HepG2 (cell line): Measurements from ENCODE around the gene OPRL1. TPM values are rescaled to one million over a fixed set of nuclear protein-coding genes. Genes with fewer than 3 reads are reported as not detected.

Source experiments
- ATAD3A ChIP-seq: sonication (generic); formaldehyde crosslinking; IDR thresholded peaks from 2 replicates; pipeline ENCODE4 v1.4.0; 2020; ENCODE audit warnings: missing genetic modification reagents
- CHD2 ChIP-seq: IDR thresholded peaks from 2 replicates; pipeline ENCODE4 v1.6.1; 2011; ENCODE audit warnings: low read depth, low read length, improper control_type of control experiment
- GATAD1 ChIP-seq: IDR thresholded peaks from 2 replicates; pipeline ENCODE4 v1.6.1; 2016; ENCODE audit warnings: missing genetic modification reagents, missing compliant biosample characterization
- KLF11 ChIP-seq: IDR thresholded peaks from 2 replicates; pipeline ENCODE4 v1.6.1; 2016; ENCODE audit warnings: missing compliant biosample characterization
- KMT2A ChIP-seq: sonication (generic); formaldehyde crosslinking; IDR thresholded peaks from 2 replicates; pipeline ENCODE4 v1.4.0; 2020; ENCODE audit warnings: missing genetic modification reagents
- PRPF4 ChIP-seq: fragments of 200-400 bp; formaldehyde crosslinking; IDR thresholded peaks from 2 replicates; pipeline ENCODE4 v1.6.1; 2016; ENCODE audit warnings: low read length, low read depth; ENCODE audit not compliant: poor library complexity, severe bottlenecking
- RAD51 ChIP-seq: fragments of 450-650 bp; IDR thresholded peaks from 2 replicates; pipeline ENCODE4 v1.6.1; 2016; ENCODE audit warnings: borderline replicate concordance
- SAFB2 ChIP-seq: sonication (generic); formaldehyde crosslinking; IDR thresholded peaks from 2 replicates; pipeline ENCODE4 v1.5.1; 2020; ENCODE audit warnings: missing genetic modification reagents, low read depth, mild to moderate bottlenecking, borderline replicate concordance
- SALL1 ChIP-seq: sonication (generic); formaldehyde crosslinking; IDR thresholded peaks from 2 replicates; pipeline ENCODE4 v1.8.0; 2022; ENCODE audit warnings: mild to moderate bottlenecking, missing genetic modification reagents
- SSRP1 ChIP-seq: IDR thresholded peaks from 2 replicates; pipeline ENCODE4 v1.6.1; 2016; ENCODE audit warnings: control low read depth
- SUZ12 ChIP-seq: fragments of 150-350 bp; IDR thresholded peaks from 2 replicates; pipeline ENCODE4 v1.6.1; 2014; ENCODE audit warnings: low read depth, low read length
- U2AF2 ChIP-seq: fragments of 200-400 bp; formaldehyde crosslinking; IDR thresholded peaks from 2 replicates; pipeline ENCODE4 v1.6.1; 2017; ENCODE audit warnings: low read depth, mild to moderate bottlenecking, low read length
- ZBTB38 ChIP-seq: sonication (generic); formaldehyde crosslinking; IDR thresholded peaks from 2 replicates; pipeline ENCODE4 v1.5.1; 2020; ENCODE audit warnings: mild to moderate bottlenecking, missing genetic modification reagents
- ZNF296 ChIP-seq: sonication (generic); formaldehyde crosslinking; conservative IDR thresholded peaks from 2 replicates; pipeline ENCODE4 v1.5.0; 2020; ENCODE audit warnings: mild to moderate bottlenecking, missing genetic modification reagents
- ZNF451 ChIP-seq: sonication (generic); formaldehyde crosslinking; IDR thresholded peaks from 2 replicates; pipeline ENCODE4 v1.5.0; 2020; ENCODE audit warnings: mild to moderate bottlenecking, missing genetic modification reagents
- ZNF883 ChIP-seq: sonication (generic); formaldehyde crosslinking; IDR thresholded peaks from 2 replicates; pipeline ENCODE4 v1.5.1; 2020; ENCODE audit warnings: mild to moderate bottlenecking, missing genetic modification reagents; ENCODE audit errors: not compliant biosample characterization
- polyA plus RNA-seq, 8 experiments: library from polyadenylated mRNA; depleted of rRNA in 3 of 8; stranded (reverse) in 7 of 8; unstranded in 1 of 8; fragments of >200 nt; fragmentation: Illumina TruSeq in 4 of 8; extraction: Trizol in 4 of 8; gene quantifications; 2 replicates each; pipeline versions ENCODE4 v1.2.1 to v1.2.3, GENCODE V29; 2011 to 2016; ENCODE audit warnings: low read depth in 4 of 8, missing spikeins in 1 of 8, mixed read lengths in 1 of 8; ENCODE audit not compliant: insufficient read depth in 1 of 8
- total RNA-seq, 5 experiments: library from RNA; depleted of rRNA; stranded (reverse); fragments of >200 nt; fragmentation: Illumina TruSeq; extraction: Trizol; gene quantifications; 2 replicates each; pipeline ENCODE4 v1.2.3, GENCODE V29; 2016; ENCODE audit warnings: low read depth in 1 of 5
- TF ChIP-seq, protein P1 (sequence below): sonication (generic); formaldehyde crosslinking; IDR thresholded peaks from 2 replicates; pipeline ENCODE4 v1.8.1; 2023; ENCODE audit warnings: mild to moderate bottlenecking, inconsistent platforms, moderate library complexity, missing genetic modification reagents, borderline replicate concordance
- TF ChIP-seq, protein P2 (sequence below): sonication (generic); formaldehyde crosslinking; IDR thresholded peaks from 2 replicates; pipeline ENCODE4 v1.4.0; 2020; ENCODE audit warnings: missing genetic modification reagents
- TF ChIP-seq, protein P3 (sequence below): sonication (generic); formaldehyde crosslinking; IDR thresholded peaks from 2 replicates; pipeline ENCODE4 v1.8.0; 2022; ENCODE audit warnings: mild to moderate bottlenecking, missing genetic modification reagents, borderline replicate concordance
- TF ChIP-seq, protein P4 (sequence below): conservative IDR thresholded peaks from 2 replicates; pipeline ENCODE4 v1.6.1; 2018; ENCODE audit warnings: missing genetic modification reagents
- TF ChIP-seq, protein P5 (sequence below): sonication (generic); formaldehyde crosslinking; IDR thresholded peaks from 2 replicates; pipeline ENCODE4 v1.5.0; 2020; ENCODE audit warnings: missing genetic modification reagents
- TF ChIP-seq, protein P6 (sequence below): IDR thresholded peaks from 2 replicates; pipeline ENCODE4 v1.6.1; 2016; ENCODE audit warnings: low read depth, borderline replicate concordance

OPRL1 gene
- total and polyA plus RNA-seq, 2 of the 13 experiments (the other 11 are each of a cell fraction or from before 2014, with no cell fraction given), result 0.35 to 0.71 TPM

DNA sequence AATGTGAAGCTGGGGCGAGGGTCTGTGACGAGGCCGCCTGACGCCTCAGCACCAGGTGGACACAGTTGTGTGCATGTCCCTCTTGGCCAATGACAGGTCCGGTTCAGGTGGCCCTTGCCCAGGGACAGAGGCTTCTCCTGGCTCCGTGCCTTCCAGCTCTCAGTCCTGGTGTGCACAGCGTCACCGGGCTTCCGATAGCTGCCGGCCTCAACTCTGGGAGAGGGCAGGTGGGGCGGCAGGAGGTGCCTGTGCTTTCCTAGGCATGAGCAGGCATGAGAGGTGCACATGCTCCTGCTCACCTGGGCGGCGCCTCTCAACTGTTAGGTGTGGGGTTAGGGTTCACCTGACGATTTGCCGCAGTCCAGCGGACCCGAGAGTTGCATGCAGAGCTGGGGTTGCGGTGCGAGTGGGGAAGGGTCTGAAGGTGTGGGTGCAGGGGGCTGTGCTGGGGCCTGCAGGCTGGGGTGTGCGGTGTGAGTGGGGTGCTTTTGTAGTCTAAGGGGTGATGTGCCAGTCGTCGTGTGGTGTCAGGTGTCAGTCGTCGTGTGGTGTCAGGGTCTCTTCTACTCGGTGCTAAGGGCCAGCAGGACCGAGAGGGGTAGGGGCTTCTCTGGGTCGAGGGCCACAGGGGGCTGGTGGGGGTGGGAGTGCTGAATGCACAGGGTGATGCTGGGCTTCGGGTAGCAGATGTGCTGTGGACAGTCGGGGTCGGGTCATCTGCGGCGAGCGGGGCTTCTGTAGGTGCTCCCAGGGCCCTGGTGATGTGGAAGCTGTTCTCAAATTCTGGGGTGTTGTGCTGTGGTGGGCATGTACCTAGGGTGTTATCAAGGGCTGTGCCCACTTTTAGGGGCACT is 26.7 kb upstream of the OPRL1 start (continued):
- TF ChIP-seq, protein P1, sequence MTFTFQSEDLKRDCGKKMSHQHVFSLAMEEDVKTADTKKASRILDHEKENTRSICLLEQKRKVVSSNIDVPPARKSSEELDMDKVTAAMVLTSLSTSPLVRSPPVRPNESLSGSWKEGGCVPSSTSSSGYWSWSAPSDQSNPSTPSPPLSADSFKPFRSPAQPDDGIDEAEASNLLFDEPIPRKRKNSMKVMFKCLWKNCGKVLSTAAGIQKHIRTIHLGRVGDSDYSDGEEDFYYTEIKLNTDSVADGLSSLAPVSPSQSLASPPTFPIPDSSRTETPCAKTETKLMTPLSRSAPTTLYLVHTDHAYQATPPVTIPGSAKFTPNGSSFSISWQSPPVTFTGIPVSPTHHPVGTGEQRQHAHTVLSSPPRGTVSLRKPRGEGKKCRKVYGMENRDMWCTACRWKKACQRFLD (CRISPR knock-in tag), result 0 out of 2 replicates have a peak, but pooled peaks have one; percentile 27
- TF ChIP-seq, protein P2, sequence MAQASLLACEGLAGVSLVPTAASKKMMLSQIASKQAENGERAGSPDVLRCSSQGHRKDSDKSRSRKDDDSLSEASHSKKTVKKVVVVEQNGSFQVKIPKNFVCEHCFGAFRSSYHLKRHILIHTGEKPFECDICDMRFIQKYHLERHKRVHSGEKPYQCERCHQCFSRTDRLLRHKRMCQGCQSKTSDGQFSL (CRISPR knock-in tag), result no peak; the same call in 1 of the 2 replicates
- TF ChIP-seq SALL1 (peak; percentile 89), ZNF451 (CRISPR knock-in tag) (peak; percentile 97), ZNF883 (CRISPR knock-in tag) (peak; percentile 26), PRPF4 (no peak), ZNF296 (CRISPR knock-in tag) (no peak), ATAD3A (CRISPR knock-in tag) (0 out of 2 replicates have a peak, but pooled peaks have one; percentile 8), SUZ12 (no peak), U2AF2 (no peak), RAD51 (no peak), SAFB2 (CRISPR knock-in tag) (no peak; the same call in 1 of the 2 replicates), KMT2A (CRISPR knock-in tag) (no peak), KLF11 (CRISPR knock-in tag) (peak; percentile 55; the same call in 1 of the 2 replicates), ZBTB38 (CRISPR knock-in tag) (peak; percentile 67), CHD2 (no peak), SSRP1 (peak; percentile 49; the same call in 1 of the 2 replicates), GATAD1 (CRISPR knock-in tag) (peak; percentile 32; the same call in 1 of the 2 replicates)
- TF ChIP-seq, protein P3, sequence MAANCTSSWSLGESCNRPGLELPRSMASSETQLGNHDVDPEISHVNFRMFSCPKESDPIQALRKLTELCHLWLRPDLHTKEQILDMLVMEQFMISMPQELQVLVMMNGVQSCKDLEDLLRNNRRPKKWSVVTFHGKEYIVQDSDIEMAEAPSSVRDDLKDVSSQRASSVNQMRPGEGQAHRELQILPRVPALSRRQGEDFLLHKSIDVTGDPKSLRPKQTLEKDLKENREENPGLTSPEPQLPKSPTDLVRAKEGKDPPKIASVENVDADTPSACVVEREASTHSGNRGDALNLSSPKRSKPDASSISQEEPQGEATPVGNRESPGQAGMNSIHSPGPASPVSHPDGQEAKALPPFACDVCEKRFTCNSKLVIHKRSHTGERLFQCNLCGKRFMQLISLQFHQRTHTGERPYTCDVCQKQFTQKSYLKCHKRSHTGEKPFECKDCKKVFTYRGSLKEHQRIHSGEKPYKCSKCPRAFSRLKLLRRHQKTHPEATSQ (CRISPR knock-in tag), result 0 out of 2 replicates have a peak, but pooled peaks have one; percentile 73
- TF ChIP-seq, protein P4, sequence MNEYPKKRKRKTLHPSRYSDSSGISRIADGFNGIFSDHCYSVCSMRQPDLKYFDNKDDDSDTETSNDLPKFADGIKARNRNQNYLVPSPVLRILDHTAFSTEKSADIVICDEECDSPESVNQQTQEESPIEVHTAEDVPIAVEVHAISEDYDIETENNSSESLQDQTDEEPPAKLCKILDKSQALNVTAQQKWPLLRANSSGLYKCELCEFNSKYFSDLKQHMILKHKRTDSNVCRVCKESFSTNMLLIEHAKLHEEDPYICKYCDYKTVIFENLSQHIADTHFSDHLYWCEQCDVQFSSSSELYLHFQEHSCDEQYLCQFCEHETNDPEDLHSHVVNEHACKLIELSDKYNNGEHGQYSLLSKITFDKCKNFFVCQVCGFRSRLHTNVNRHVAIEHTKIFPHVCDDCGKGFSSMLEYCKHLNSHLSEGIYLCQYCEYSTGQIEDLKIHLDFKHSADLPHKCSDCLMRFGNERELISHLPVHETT (CRISPR knock-in tag), result 0 out of 2 replicates have a peak, but pooled peaks have one; percentile 47
- TF ChIP-seq, protein P5, sequence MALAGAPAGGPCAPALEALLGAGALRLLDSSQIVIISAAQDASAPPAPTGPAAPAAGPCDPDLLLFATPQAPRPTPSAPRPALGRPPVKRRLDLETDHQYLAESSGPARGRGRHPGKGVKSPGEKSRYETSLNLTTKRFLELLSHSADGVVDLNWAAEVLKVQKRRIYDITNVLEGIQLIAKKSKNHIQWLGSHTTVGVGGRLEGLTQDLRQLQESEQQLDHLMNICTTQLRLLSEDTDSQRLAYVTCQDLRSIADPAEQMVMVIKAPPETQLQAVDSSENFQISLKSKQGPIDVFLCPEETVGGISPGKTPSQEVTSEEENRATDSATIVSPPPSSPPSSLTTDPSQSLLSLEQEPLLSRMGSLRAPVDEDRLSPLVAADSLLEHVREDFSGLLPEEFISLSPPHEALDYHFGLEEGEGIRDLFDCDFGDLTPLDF, result no peak
- TF ChIP-seq, protein P6, sequence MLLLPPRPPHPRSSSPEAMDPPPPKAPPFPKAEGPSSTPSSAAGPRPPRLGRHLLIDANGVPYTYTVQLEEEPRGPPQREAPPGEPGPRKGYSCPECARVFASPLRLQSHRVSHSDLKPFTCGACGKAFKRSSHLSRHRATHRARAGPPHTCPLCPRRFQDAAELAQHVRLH (CRISPR knock-in tag), result peak; percentile 72; the same call in 1 of the 2 replicates
